Measurements from ENCODE around the gene A4GALT. TPM values are rescaled to one million over a fixed set of nuclear protein-coding genes. Genes with fewer than 3 reads are reported as not detected.

The A4GALT gene
- polyA plus RNA-seq, 2 donors = 19.3 to 50.3 TPM

Other genes with a start within 250 kb of the A4GALT start
- gene RRP7A, start 201.1 kb downstream of the A4GALT start, polyA plus RNA-seq = 10 to 100 TPM in 1 of 2 donors, 1 to 10 TPM in 1; 8.8 to 19.0 TPM
- 1 to 10 TPM; 1.5 to 6.0 TPM for gene SERHL2, start 166.9 kb downstream of the A4GALT start, polyA plus RNA-seq
- gene POLDIP3, start 106.0 kb downstream of the A4GALT start, polyA plus RNA-seq = 10 to 100 TPM; 20.0 to 28.7 TPM
- gene ATP5MGL, start 80.3 kb downstream of the A4GALT start, polyA plus RNA-seq = under 1 TPM in 1 of 2 donors, not detected in 1; 0.31 TPM
- gene CYB5R3, start 71.5 kb downstream of the A4GALT start, polyA plus RNA-seq = 100 to 1,000 TPM in 1 of 2 donors, 10 to 100 TPM in 1; 52.7 to 112 TPM
- 10 to 100 TPM; 12.4 to 13.5 TPM for gene ARFGAP3, start 136.4 kb upstream of the A4GALT start, polyA plus RNA-seq

Measured in esophagus (tissue), 2 donors.